Subcutaneous adipose tissue (tissue), 4 donors: ENCODE measurements around the gene CRAMP1. TPM values are rescaled to one million over a fixed set of nuclear protein-coding genes. Genes with fewer than 3 reads are reported as not detected.

Experiments
- CTCF ChIP-seq: fragments of 450-650 bp; IDR thresholded peaks from one replicate; pipeline ENCODE4 v1.5.1; 2016; ENCODE audit warnings: low read depth, mild to moderate bottlenecking, control low read depth, antibody characterized with exemption, moderate library complexity
- total RNA-seq, 4 donors: library from RNA; depleted of rRNA; stranded (reverse); fragments of >200 nt; gene quantifications; one replicate each; pipeline ENCODE4 v1.1.0, GENCODE V29; 2016

The CRAMP1 gene
- total RNA-seq, 4 donors from 2014 or later = 6.8 to 13.9 (median 8.7) TPM

DNA sequence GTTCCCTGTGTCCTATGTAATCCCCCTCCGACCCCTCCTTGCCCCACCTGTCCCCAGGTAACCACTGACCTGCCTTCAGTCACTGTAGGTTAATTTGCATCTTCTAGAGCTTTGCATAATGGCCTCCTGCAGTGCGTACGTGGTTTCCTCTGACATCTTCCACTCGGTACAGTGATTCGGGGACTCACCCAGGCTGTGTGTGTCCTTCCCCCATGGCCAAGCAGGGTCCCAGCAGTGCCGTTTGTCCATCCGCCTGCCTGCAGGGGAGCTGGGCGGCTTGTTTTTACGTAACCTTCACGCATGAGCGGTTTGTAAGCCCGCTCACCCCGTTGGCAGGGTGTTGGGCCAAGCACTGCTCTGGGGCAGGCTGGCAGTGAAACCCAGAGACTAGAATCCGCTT is 101.8 kb downstream of the CRAMP1 start:
- TF ChIP-seq CTCF = no peak

DNA sequence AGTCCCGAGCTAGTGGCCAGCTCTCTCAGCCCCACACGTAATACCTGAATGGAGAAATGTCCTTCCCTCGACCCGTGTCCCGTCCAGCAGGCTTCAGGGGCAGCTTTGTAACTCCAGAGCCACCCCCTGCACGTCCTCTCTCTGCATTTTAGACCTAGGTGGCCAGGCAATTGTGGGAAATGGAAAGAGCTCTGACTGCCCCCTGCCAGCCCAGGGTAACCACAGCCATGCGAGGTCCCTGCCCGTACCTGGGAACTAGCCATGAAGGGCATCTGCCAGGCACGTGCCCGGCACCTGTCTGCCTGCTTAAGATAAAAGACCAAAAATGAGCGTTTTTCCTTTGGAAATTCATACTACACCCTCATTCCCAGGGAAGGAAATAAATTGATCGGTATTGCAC is 103.1 kb downstream of the CRAMP1 start:
- TF ChIP-seq CTCF = no peak

DNA sequence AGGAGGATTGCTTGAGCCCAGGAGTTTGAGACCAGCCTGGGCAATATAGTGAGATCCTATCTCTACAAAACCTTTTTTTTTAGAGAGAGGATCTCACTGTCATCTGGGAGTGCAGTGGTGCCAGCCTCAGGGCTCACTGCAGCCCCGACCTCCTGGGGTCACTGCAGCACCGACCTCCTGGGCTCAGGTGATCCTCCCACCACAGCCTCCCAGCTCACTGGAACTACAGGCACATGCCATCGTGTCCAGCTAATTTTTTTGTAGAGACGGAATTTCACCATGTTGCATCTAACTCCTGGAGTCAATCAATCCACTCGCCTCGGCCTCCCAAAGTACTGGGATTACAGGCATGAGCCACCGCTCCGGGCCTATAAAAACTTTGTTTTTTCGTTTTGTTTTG is 109.2 kb downstream of the CRAMP1 start:
- no peak for TF ChIP-seq CTCF

- TF ChIP-seq CTCF = no peak
Observed at GRCh38 chr16:1723450-1724147, 111.4 kb downstream of the CRAMP1 start.

GRCh38 chr16:1724491-1724890 is 112.3 kb downstream of the CRAMP1 start:
- TF ChIP-seq CTCF = no peak

GRCh38 chr16:1726661-1727502 is 114.7 kb downstream of the CRAMP1 start:
- no peak for TF ChIP-seq CTCF

Other genes with a start within 250 kb of the CRAMP1 start
- gene UNKL, start 197.7 kb upstream of the CRAMP1 start, total RNA-seq = 10 to 100 TPM; 14.3 to 49.2 (median 25.9) TPM
- gene UQCC4, start 191.6 kb upstream of the CRAMP1 start, total RNA-seq = 10 to 100 TPM in 2 of 4 donors, 1 to 10 TPM in 2; 3.4 to 16.4 (median 6.9) TPM
- gene PERCC1, start 181.3 kb upstream of the CRAMP1 start, total RNA-seq = not detected
- under 1 TPM in 2 of 4 donors, not detected in 2; 0.22 to 0.38 TPM for gene CCDC154, start 167.8 kb upstream of the CRAMP1 start, total RNA-seq
- 10 to 100 TPM; 44.9 to 73.3 (median 56.6) TPM for gene CLCN7, start 137.3 kb upstream of the CRAMP1 start, total RNA-seq
- not detected for gene PTX4, start 123.4 kb upstream of the CRAMP1 start, total RNA-seq
- gene TELO2, start 119.0 kb upstream of the CRAMP1 start, total RNA-seq = 10 to 100 TPM in 2 of 4 donors, 1 to 10 TPM in 2; 7.5 to 42.4 (median 10.2) TPM
- gene TMEM204, start 78.7 kb upstream of the CRAMP1 start, total RNA-seq = 10 to 100 TPM; 14.1 to 87.6 (median 24.6) TPM
- 10 to 100 TPM in 3 of 4 donors, 1 to 10 TPM in 1; 6.5 to 20.5 (median 16.6) TPM for gene IFT140, start 288 bp upstream of the CRAMP1 start, total RNA-seq
- 10 to 100 TPM; 13.2 to 26.4 (median 16.7) TPM for gene JPT2, start 65.9 kb downstream of the CRAMP1 start, total RNA-seq
- gene MAPK8IP3, start 93.8 kb downstream of the CRAMP1 start, total RNA-seq = 10 to 100 TPM; 15.8 to 92.1 (median 39.0) TPM
- 100 to 1,000 TPM in 1 of 4 donors, 10 to 100 TPM in 3; 34.1 to 102 (median 62.8) TPM for gene NME3, start 159.2 kb downstream of the CRAMP1 start, total RNA-seq
- 10 to 100 TPM in 1 of 4 donors, 1 to 10 TPM in 3; 2.3 to 13.8 (median 5.2) TPM for gene EME2, start 160.4 kb downstream of the CRAMP1 start, total RNA-seq
- 10 to 100 TPM; 34.1 to 62.4 (median 57.2) TPM for gene MRPS34, start 160.8 kb downstream of the CRAMP1 start, total RNA-seq
- 100 to 1,000 TPM in 1 of 4 donors, 10 to 100 TPM in 3; 14.7 to 102 (median 64.5) TPM for gene SPSB3, start 170.2 kb downstream of the CRAMP1 start, total RNA-seq
- 10 to 100 TPM; 17.0 to 77.2 (median 49.7) TPM for gene NUBP2, start 170.6 kb downstream of the CRAMP1 start, total RNA-seq
- under 1 TPM in 1 of 4 donors, not detected in 3; 0.66 TPM for gene IGFALS, start 181.3 kb downstream of the CRAMP1 start, total RNA-seq
- gene HAGH, start 214.5 kb downstream of the CRAMP1 start, total RNA-seq = 100 to 1,000 TPM in 2 of 4 donors, 10 to 100 TPM in 2; 50.4 to 121 (median 108) TPM
- 10 to 100 TPM; 25.4 to 42.0 (median 30.8) TPM for gene FAHD1, start 214.8 kb downstream of the CRAMP1 start, total RNA-seq